Natural killer cell (primary cell): ENCODE results near the gene FBXW12. TPM values are rescaled to one million over a fixed set of nuclear protein-coding genes. Genes with fewer than 3 reads are reported as not detected.
A peak's percentile ranks its signal among the peaks of the same experiment; 100 is the strongest.

Experiments used
- ATAC-seq, 3 donors: fragments of 150-1000 bp in 2 of 3; fragments of 200-7000 bp in 1 of 3; cut with Tn5 transposase; 1 replicate in 1 of 3; 2 replicates in 2 of 3; pipeline ENCODE4 v1.10.0; 2021; ENCODE audit warnings: mild to moderate bottlenecking in 2 of 3, moderate library complexity in 2 of 3
- DNase-seq, 2 donors: peaks; one replicate each; pipeline versions ENCODE4 v3.0.0 to v3.0.0-alpha.2; 2013 to 2021; ENCODE audit warnings: mixed read lengths in 1 of 2
- H3K27ac ChIP-seq: one replicate; pipeline ENCODE4 v1.5.1; 2013; ENCODE audit warnings: mild to moderate bottlenecking, low read length
- H3K27me3 ChIP-seq: one replicate; pipeline ENCODE4 v1.6.1; 2013; ENCODE audit warnings: low read length; ENCODE audit not compliant: control insufficient read depth, insufficient read depth
- H3K36me3 ChIP-seq: one replicate; pipeline ENCODE4 v1.6.1; 2013; ENCODE audit warnings: low read length; ENCODE audit not compliant: control insufficient read depth, insufficient read depth
- H3K4me1 ChIP-seq: one replicate; pipeline ENCODE4 v1.6.1; 2013; ENCODE audit warnings: low read length; ENCODE audit not compliant: control insufficient read depth, insufficient read depth
- H3K4me3 ChIP-seq: one replicate; pipeline ENCODE4 v1.5.1; 2013; ENCODE audit warnings: low read length
- H3K9me3 ChIP-seq: one replicate; pipeline ENCODE4 v1.6.1; 2013; ENCODE audit warnings: low read length; ENCODE audit not compliant: control insufficient read depth, insufficient read depth
- H3K27ac Mint-ChIP-seq, 2 donors: one replicate each; pipeline ENCODE4 v1.8.0; 2022; ENCODE audit warnings: mild to moderate bottlenecking in 2 of 2, mixed read lengths in 2 of 2, moderate library complexity in 1 of 2
- H3K27me3 Mint-ChIP-seq, 2 donors: one replicate each; pipeline ENCODE4 v1.8.0; 2022; ENCODE audit warnings: low read depth in 2 of 2, mixed read lengths in 2 of 2
- H3K36me3 Mint-ChIP-seq: one replicate; pipeline ENCODE4 v1.8.0; 2022; ENCODE audit warnings: mixed read lengths
- H3K4me1 Mint-ChIP-seq, 2 donors: one replicate each; pipeline ENCODE4 v1.8.0; 2022; ENCODE audit warnings: mixed read lengths in 2 of 2
- H3K4me3 Mint-ChIP-seq: one replicate; pipeline ENCODE4 v1.8.0; 2022; ENCODE audit warnings: mild to moderate bottlenecking, moderate library complexity, mixed read lengths
- H3K9me3 Mint-ChIP-seq, 2 donors: one replicate each; pipeline ENCODE4 v1.8.0; 2022; ENCODE audit warnings: mixed read lengths in 2 of 2
- WGBS: methylation state at CpG from one replicate; pipeline ENCODE4 v1.1.7; 2013; ENCODE audit warnings: missing lambda C conversion rate; ENCODE audit not compliant: insufficient coverage; 5-methylcytosine and 5-hydroxymethylcytosine counted together
- intact Hi-C: fragments of 100-400 bp; cut with micrococcal nuclease; formaldehyde crosslinking; loops from one replicate; pipeline ENCODE4 v1.14.2; 2022
- total RNA-seq, 4 donors: library from RNA; stranded (reverse); fragments of 120-200 nt in 1 of 4; gene quantifications; one replicate each; pipeline versions ENCODE4 v1.2.3 to v1.2.4, GENCODE V29; 2013 to 2022
- TF ChIP-seq, protein P1 (sequence below): fragments of 200-600 bp; IDR thresholded peaks from one replicate; pipeline ENCODE4 v1.8.0; 2022; ENCODE audit warnings: antibody characterized with exemption

FBXW12 gene
- total RNA-seq, 3 donors from 2014 or later (not counting 1 experiment from before 2014, with no cell fraction given), result 0.25 TPM; not detected in 2

DNA sequence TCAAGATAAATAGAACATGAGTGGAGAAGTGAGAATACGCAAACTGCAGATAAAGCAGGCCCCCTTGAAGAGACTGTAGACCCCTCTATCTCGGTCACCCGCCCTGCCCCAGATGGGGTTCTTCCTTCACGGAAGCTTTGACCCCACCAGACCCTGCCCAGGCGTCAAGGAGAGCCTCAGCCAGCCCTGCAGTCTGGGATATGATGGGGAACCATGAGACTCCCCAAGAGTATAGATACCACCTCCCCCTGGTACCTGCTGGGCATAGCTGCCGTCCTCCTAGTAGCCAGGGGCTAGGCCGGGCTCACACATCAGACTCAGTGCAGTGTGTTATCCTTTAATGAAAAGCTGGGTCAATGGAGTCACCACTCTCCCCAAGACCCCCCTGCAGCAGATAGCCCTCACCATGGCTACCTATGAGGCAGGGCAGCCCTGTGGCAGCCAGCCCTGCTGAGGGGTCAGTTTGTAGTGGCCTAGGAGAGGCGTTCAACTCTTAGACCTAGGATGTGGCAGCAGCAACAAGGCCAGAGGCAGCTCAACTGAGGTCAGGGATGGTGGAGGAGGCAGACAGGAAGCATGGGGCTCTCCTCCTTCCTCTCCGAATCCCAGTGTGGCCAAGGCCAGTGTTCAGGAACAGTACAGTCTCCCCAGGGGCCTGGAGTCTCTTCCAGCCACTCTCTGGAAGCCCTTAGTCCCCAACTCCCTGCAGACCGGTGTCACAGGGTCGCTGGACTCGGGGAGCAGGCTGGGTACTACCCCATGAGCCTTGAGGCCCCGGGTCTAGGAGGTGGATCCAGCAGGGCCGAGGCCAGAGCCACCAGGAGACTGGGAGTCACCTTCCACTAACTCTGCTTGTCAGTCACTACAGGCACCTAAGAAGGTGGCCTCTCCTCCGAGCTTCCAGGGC is 31.8 kb downstream of the FBXW12 start:
- peak in 1 of 2 donors; percentile 13 for DNase-seq
- Histone ChIP-seq H3K4me1 (no peaks in the 10 kb centered on the region), H3K27ac (no peak overlapping the region), H3K27me3 (no peaks in the 10 kb centered on the region), H3K36me3 (no peaks in the 10 kb centered on the region), H3K4me3 (no peak overlapping the region), H3K9me3 (no peaks in the 10 kb centered on the region)
- Mint-ChIP-seq H3K4me1 (no peaks in the 10 kb centered on the region), H3K27ac (no peak overlapping the region), H3K9me3 (no peaks in the 10 kb centered on the region), H3K36me3 (no peaks in the 10 kb centered on the region), H3K4me3 (no peak overlapping the region), H3K27me3 (peaks cover 0 to 6% of the 10 kb centered on the region in 2 donors)
- no peak for ATAC-seq
- TF ChIP-seq, protein P1, sequence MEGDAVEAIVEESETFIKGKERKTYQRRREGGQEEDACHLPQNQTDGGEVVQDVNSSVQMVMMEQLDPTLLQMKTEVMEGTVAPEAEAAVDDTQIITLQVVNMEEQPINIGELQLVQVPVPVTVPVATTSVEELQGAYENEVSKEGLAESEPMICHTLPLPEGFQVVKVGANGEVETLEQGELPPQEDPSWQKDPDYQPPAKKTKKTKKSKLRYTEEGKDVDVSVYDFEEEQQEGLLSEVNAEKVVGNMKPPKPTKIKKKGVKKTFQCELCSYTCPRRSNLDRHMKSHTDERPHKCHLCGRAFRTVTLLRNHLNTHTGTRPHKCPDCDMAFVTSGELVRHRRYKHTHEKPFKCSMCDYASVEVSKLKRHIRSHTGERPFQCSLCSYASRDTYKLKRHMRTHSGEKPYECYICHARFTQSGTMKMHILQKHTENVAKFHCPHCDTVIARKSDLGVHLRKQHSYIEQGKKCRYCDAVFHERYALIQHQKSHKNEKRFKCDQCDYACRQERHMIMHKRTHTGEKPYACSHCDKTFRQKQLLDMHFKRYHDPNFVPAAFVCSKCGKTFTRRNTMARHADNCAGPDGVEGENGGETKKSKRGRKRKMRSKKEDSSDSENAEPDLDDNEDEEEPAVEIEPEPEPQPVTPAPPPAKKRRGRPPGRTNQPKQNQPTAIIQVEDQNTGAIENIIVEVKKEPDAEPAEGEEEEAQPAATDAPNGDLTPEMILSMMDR, result no peak
- WGBS, result 84% methylated on average over 15 of the region's 15 CpGs
- intact Hi-C loops, result no loop called here

DNA sequence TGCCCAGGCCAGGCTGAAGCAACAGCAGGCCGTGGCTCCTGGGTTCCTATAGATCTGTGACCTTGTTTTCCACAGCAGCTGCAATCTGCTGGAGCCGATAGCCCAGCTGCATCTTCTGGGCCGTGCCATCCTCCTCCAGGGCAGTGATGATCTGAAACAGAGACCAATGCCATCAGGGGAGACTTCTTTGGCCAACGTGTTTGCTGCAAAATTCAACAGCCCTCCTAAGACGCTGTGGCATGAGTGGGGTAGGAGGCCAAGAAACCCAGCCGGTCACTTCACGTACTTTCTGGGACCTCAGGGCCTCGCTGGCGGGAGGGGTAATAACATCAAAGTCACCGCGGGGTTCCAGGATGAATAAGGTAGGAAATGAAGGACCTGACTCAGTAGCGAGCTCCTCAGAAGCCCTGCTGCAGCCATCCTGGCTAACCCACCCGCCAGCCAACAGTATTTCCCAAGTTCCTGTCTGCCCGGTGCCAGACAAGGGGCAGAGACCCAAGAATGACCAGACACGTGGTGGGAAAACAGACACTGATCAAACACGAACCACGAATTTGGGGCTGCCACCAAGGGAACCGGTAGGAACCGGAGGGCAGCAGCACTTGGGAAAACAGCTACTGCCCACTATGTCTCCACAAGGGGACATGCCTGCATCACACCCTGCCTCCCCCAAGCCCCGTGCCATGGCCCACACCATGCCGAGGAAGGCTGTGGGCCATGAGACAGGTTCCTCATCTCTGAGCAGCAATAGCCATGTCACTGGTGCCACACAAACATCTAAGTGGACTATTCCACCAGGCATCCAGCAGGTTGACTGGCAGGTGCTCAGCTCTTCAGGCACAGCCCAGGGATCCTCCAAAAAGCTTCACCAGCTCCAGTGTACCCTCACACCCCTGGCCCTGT is 32.7 kb downstream of the FBXW12 start:
- H3K27ac Mint-ChIP-seq, result no peak overlapping the region
- TF ChIP-seq, protein P1, result no peak
- Histone ChIP-seq H3K36me3 (no peaks in the 10 kb centered on the region), H3K27me3 (no peaks in the 10 kb centered on the region), H3K4me3 (no peak overlapping the region), H3K27ac (no peak overlapping the region), H3K9me3 (no peaks in the 10 kb centered on the region), H3K4me1 (no peaks in the 10 kb centered on the region)
- DNase-seq (no peak), ATAC-seq (no peak)
- no peaks in the 10 kb centered on the region for H3K4me1 Mint-ChIP-seq
- no peak overlapping the region for H3K4me3 Mint-ChIP-seq
- 87% methylated on average over 21 of the region's 21 CpGs for WGBS
- H3K36me3 Mint-ChIP-seq, result no peaks in the 10 kb centered on the region
- peaks cover 0 to 6% of the 10 kb centered on the region in 2 donors for H3K27me3 Mint-ChIP-seq
- intact Hi-C loops, result no loop called here
- no peaks in the 10 kb centered on the region for H3K9me3 Mint-ChIP-seq

DNA sequence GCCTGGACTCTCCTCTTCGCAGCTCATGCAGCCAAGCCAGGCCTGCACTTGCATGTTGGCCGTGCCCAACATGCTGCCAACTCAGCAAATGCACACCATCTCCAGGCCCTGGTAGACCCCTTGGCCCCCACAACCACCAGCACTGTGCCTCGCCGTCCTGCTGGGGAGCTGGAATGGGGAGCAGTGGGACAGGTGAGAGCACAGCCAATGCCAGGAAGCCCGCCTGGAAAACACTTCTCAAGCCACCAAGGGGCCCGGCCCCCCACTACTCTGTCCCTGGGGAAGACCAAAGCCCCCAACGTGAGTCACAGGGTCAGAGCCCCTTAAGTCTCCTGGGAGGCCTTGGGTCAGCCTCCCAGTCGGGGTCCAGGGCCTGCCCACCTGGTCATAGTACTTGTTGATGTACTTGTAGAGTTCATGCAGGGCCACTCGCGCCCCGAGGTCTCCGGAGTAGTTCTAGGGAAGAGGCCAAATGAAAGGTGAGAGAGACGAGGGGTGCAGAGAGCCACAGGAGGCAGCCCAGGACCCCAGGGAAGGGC is 33.4 kb downstream of the FBXW12 start:
- Mint-ChIP-seq H3K4me3 (no peak overlapping the region), H3K27me3 (peaks cover 0 to 6% of the 10 kb centered on the region in 2 donors), H3K4me1 (no peaks in the 10 kb centered on the region), H3K9me3 (no peaks in the 10 kb centered on the region), H3K36me3 (no peaks in the 10 kb centered on the region), H3K27ac (no peak overlapping the region)
- Histone ChIP-seq H3K27ac (no peak overlapping the region), H3K4me1 (no peaks in the 10 kb centered on the region), H3K36me3 (no peaks in the 10 kb centered on the region), H3K9me3 (no peaks in the 10 kb centered on the region), H3K4me3 (no peak overlapping the region), H3K27me3 (no peaks in the 10 kb centered on the region)
- intact Hi-C loops, result no loop called here
- peak in 1 of 2 donors; percentile 9 for DNase-seq
- no peak for ATAC-seq
- TF ChIP-seq, protein P1, result no peak
- 91% methylated on average over 13 of the region's 13 CpGs for WGBS
